DND-41 (cell line): ENCODE results near the gene MAGEB6.

Source experiments
- CTCF ChIP-seq: IDR thresholded peaks from 2 replicates; pipeline ENCODE4 v1.5.1; 2012; ENCODE audit warnings: borderline replicate concordance, low read length, moderate library complexity, mild to moderate bottlenecking; ENCODE audit not compliant: poor library complexity, severe bottlenecking; ENCODE audit errors: extremely low read depth
- EZH2 ChIP-seq: IDR thresholded peaks from 3 replicates; pipeline ENCODE4 v1.6.1; 2012; ENCODE audit warnings: borderline replicate concordance, low read depth, mild to moderate bottlenecking, moderate library complexity, low read length, inconsistent platforms; ENCODE audit not compliant: severe bottlenecking

- TF ChIP-seq CTCF: no peak
- no peak for TF ChIP-seq EZH2
These were observed 23.6 kb downstream of the MAGEB6 start, which contains the start of gene MAGEB5 for GRCh38 chrX:26215869-26216268.
